ENCODE measurements around the gene CHMP2A. TPM values are rescaled to one million over a fixed set of nuclear protein-coding genes. Genes with fewer than 3 reads are reported as not detected.

CHMP2A gene
- total and polyA plus RNA-seq, 2 of the 13 experiments (the other 11 are each of a cell fraction or from before 2014, with no cell fraction given) = 49.7 to 55.0 TPM

DNA sequence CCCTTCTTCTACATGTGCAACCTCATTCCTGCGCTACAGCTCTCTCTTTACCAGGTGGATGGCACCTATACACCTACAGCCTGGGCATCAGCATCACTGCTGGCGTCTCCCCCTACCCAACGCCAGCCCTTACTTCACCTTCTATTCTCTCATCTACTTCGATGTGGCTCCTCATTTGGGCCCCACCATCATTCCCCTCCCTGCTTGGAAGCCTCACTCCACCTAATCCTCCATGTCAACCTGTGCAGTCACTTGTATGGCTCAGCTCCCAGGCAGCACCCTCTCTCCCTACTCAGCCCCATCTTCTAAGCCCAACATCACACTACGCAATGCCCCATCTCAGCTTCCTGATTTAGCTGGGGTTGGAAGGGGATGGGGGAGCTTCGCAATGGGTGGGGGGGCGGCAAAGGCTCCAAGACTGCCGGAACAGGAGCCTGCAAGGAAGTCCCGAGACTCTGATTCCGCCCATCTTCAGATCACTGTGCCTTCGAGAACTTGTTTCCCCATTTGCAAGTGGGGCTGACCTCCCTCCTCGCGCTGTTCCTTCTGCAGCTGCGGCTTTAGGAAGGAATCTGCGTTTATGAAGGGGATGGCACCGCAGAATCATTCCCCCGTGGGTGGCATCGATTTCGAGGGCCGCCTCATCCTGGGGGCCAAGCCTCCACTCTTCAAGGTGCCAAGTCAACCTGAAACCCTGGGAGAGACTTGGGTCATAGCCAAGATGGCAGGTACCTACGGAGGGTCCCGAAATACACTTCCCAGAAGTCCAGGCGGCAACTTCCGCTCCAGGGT is 17.3 kb upstream of the CHMP2A start (continued):
- TF ChIP-seq, protein P1, sequence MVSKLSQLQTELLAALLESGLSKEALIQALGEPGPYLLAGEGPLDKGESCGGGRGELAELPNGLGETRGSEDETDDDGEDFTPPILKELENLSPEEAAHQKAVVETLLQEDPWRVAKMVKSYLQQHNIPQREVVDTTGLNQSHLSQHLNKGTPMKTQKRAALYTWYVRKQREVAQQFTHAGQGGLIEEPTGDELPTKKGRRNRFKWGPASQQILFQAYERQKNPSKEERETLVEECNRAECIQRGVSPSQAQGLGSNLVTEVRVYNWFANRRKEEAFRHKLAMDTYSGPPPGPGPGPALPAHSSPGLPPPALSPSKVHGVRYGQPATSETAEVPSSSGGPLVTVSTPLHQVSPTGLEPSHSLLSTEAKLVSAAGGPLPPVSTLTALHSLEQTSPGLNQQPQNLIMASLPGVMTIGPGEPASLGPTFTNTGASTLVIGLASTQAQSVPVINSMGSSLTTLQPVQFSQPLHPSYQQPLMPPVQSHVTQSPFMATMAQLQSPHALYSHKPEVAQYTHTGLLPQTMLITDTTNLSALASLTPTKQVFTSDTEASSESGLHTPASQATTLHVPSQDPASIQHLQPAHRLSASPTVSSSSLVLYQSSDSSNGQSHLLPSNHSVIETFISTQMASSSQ (IDR thresholded peaks at IDR 0.05; ENCODE audit: low read depth) = no peak
- TF ChIP-seq, protein P1 (CRISPR knock-in tag; IDR thresholded peaks at IDR 0.05; ENCODE audit: borderline replicate concordance) = no peak
- TF ChIP-seq PAWR (CRISPR knock-in tag; IDR thresholded peaks at IDR 0.05; ENCODE audit: borderline replicate concordance) (no peak), IKZF4 (CRISPR knock-in tag; IDR thresholded peaks at IDR 0.05; ENCODE audit: borderline replicate concordance, low read depth, not compliant biosample characterization) (no peak), SALL1 (CRISPR knock-in tag; IDR thresholded peaks at IDR 0.05) (peak; percentile 24; the same call in 1 of the 2 replicates), RXRA (CRISPR knock-in tag; IDR thresholded peaks at IDR 0.05) (no peak), RBM39 (IDR thresholded peaks at IDR 0.05; ENCODE audit: low read depth, low read length, poor library complexity, severe bottlenecking) (peak; percentile 1), ZNF441 (CRISPR knock-in tag; IDR thresholded peaks at IDR 0.05; ENCODE audit: borderline replicate concordance) (0 out of 2 replicates have a peak, but pooled peaks have one; percentile 26), ZNF101 (CRISPR knock-in tag; IDR thresholded peaks at IDR 0.05; ENCODE audit: borderline replicate concordance, low read depth) (no peak), ZNF326 (CRISPR knock-in tag; IDR thresholded peaks at IDR 0.05; ENCODE audit: borderline replicate concordance) (peak; percentile 94), PHF21A (CRISPR knock-in tag; IDR thresholded peaks at IDR 0.05) (no peak), HOXA7 (CRISPR knock-in tag; IDR thresholded peaks at IDR 0.05) (no peak), ZIK1 (CRISPR knock-in tag; IDR thresholded peaks at IDR 0.05; ENCODE audit: borderline replicate concordance, low read depth) (no peak), GZF1 (CRISPR knock-in tag; IDR thresholded peaks at IDR 0.05) (no peak), ZNF207 (IDR thresholded peaks at IDR 0.05; ENCODE audit: borderline replicate concordance) (no peak), FIP1L1 (IDR thresholded peaks at IDR 0.05; ENCODE audit: borderline replicate concordance, insufficient read depth, low read depth, low read length) (no peak), ZNF225 (CRISPR knock-in tag; IDR thresholded peaks at IDR 0.05) (no peak)
- TF ChIP-seq, protein P2, sequence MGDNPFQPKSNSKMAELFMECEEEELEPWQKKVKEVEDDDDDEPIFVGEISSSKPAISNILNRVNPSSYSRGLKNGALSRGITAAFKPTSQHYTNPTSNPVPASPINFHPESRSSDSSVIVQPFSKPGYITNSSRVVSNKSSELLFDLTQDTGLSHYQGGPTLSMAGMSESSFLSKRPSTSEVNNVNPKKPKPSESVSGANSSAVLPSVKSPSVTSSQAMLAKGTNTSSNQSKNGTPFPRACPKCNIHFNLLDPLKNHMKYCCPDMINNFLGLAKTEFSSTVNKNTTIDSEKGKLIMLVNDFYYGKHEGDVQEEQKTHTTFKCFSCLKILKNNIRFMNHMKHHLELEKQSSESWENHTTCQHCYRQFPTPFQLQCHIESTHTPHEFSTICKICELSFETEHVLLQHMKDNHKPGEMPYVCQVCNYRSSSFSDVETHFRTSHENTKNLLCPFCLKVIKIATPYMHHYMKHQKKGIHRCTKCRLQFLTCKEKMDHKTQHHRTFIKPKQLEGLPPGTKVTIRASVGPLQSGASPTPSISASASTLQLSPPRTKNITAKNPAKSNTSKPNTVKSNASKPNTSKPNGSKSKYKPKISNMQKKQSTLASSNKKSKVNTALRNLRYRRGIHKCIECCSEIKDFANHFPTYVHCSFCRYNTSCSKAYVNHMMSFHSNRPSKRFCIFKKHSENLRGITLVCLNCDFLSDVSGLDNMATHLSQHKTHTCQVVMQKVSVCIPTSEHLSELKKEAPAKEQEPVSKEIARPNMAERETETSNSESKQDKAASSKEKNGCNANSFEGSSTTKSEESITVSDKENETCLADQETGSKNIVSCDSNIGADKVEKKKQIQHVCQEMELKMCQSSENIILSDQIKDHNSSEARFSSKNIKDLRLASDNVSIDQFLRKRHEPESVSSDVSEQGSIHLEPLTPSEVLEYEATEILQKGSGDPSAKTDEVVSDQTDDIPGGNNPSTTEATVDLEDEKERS (CRISPR knock-in tag; IDR thresholded peaks at IDR 0.05) = 0 out of 2 replicates have a peak, but pooled peaks have one; percentile 47
- TF ChIP-seq, protein P3, sequence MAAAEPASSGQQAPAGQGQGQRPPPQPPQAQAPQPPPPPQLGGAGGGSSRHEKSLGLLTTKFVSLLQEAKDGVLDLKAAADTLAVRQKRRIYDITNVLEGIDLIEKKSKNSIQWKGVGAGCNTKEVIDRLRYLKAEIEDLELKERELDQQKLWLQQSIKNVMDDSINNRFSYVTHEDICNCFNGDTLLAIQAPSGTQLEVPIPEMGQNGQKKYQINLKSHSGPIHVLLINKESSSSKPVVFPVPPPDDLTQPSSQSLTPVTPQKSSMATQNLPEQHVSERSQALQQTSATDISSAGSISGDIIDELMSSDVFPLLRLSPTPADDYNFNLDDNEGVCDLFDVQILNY (CRISPR knock-in tag; conservative IDR thresholded peaks at IDR 0.05) = no peak
